Effector CD8-positive, alpha-beta T cell (primary cell): ENCODE results near the gene FAM124A.

Experiments used
- DNase-seq: peaks from one replicate; lab custom pipeline; 2025; lab: John Stamatoyannopoulos, UW

Gene FAM124A

DNA sequence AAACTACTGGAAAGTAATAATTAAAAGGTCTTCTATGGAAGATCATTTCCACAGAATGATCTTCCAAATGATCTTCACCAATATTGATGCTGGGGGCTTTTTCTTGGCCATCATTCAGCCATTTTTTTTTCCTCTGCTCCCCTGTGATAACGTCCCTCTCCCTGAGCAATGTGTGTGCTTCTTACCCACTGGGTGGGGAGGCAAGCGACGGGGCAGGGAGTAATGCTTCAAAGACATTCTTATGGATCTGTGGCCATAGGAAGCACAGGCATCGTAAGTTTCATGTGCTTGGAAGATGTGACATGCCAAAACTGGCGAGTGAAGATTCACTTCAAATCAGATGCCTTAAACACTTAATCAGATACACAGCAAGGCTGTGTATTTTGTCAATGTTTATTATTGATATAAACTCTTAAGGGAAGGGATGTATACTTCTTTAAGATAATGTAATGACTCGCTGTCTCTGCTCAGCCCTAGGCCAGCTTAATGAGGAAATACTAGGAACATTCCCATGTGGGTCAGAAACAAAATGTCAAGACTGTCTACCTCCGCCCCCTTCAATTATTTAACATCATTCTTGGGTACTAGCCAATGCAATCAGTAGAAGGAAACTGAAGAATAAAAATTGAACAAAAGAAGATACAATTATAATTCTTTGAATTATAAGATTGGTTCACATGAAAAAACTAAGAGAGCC lies 83.2 kb downstream of the FAM124A start:
- DNase-seq, result no peak

DNA sequence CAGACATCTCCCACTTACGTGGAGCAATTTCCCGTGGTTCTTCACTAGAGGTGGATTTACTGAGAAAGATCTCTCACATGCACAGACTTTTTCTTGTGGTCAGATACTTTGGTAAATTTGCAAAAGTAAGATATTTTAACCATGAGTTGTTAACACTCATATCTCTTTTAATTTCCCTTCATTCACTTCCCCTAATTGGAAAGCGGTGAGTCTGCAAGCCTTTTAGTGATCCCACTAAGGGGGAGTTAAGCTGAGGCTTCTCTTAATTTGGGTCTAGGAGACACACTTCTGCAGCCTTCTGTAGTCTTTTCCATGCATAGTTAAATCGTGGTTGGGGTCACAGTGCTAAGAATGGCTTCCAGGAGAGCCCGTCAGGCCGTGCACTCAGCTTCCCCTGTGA lies 86.6 kb downstream of the FAM124A start:
- no peak for DNase-seq

DNA sequence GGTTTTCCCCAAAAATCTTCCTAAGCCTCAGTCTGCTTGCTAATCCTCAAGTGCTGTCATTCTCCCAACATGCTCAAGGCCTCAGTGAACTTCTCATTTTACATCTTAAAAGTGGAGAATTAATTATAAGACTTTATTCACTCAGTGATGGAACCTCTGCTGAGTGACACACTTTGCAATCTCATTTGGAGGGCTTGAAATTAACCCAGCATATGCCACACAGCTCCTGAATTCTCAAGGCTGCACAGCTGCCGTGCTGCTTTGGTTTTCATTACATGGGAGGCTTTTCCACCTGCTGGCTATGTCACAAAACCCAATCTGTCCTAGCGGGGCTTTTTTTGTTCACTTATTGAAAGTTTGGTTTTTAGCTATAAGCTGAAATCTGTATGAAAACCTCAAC lies 89.0 kb downstream of the FAM124A start:
- no peak for DNase-seq

DNA sequence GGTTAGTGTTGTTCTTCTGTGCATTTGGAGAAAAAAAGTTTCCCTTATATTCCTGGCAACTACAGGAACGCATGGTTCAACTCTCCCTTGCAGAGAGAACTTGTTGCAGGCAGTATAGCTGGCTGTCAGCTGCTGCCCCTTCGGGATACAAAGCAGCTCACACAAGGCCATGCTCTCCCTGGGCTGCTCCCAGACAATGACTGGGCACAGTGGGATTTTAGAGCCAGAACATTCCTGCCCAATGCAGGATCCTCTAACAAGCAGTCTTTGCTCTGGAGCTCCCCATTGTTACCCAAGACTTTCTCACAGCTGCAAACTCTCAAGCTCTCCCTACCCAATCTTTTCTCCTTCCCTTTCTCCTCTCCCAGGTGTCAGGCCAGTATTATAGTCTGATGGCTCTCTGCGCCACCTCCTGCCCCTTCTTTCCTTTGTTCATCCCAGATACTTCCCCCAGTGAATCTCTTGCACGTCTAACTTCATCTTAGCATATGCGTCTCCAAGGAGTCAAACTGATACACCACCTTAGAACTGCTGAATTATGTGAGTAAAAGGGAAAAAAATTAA lies 89.8 kb downstream of the FAM124A start:
- DNase-seq, result no peak

DNA sequence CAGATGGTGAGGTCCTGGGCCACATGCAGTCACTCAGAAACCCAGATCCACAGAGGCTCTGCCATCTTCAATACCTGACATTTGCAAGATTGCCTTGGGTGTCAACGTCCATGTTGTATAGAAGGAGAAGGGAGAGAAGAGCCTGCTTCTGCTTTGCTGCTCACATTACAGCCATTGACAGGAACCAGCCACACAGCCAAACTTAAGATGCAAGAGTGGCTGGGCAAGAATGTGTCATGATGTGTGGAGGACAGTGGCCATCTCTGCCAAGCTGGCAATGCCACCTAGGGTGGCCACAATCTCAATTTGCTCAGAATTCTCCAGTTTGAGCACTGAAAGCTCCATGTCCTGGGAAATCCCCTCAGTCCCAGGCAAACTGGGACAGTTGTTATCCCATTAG lies 91.4 kb downstream of the FAM124A start:
- no peak for DNase-seq

DNA sequence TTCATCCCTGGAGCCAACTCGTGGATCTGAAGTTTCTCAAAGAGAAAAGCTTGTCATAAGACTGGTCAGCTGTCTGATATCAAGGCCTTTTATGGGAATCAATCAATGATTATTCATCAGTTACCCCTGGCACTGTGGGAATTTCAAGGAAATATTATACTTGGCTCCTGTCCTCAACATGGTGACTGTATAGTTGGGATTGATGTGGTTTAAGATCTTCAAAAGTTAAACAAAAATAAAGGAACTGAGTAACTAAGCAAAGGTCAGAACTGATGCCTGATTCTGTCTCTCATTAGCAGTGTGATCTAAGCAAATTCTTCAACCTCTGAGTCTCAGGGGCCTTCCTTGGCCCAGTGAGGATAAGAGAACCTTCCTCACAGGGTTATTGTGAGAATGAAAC lies 95.1 kb downstream of the FAM124A start:
- DNase-seq, result no peak

DNA sequence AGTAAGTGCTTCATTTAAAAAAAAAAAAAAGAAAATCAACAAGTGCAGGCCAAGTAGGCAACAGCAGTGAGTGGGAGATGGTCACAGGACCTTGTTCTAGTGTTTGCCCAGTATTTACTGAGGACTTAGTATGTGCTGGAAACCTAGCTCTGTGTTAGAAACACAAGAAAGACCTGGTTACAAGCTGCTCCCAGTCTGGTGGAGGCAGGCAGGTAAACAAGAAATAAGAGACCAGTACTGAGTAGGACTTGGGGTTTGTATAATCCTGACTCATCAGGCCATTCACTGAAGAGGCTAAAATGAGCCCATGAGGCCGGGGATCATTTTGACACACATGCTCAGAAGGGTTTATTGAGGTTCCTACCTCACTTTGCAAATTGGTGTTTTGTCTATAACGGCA lies 95.8 kb downstream of the FAM124A start:
- no peak for DNase-seq

DNA sequence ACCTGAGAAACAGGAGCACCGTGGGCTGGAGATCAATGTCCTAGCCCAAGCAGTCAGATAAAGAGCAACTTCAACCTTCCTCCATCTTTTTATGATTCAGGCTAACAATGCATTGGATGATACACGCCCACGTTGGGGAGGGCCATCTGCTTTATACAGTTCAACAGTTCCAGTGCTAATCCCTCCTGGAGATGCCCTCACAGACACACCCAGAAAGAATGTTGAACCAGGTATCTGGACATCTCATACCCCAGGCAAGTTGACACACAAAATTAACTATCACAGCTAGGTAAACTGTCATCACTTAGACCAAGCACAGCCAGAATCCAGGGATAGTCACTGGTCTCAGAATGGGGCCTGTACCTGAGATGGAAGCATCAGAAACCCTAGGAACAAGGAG lies 96.7 kb downstream of the FAM124A start:
- DNase-seq, result no peak

DNA sequence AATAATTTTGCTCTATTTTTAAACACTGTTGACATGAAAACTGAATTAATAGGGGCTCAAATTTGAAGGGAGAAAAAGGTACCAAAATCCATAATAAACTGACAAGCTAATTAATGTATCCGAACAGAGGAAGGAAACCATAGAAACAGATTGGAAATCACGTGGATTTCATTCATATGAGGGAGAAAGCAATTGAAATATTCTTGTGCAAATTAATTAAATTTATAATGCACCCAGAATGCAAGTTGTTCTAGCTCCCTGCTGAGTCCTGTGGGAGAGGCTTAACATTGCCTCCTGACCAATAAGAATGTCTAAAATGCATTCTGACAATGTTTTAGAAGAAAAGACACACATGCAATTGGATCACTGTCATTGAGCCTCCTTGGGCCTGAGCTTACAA lies 99.6 kb downstream of the FAM124A start:
- DNase-seq, result no peak

DNA sequence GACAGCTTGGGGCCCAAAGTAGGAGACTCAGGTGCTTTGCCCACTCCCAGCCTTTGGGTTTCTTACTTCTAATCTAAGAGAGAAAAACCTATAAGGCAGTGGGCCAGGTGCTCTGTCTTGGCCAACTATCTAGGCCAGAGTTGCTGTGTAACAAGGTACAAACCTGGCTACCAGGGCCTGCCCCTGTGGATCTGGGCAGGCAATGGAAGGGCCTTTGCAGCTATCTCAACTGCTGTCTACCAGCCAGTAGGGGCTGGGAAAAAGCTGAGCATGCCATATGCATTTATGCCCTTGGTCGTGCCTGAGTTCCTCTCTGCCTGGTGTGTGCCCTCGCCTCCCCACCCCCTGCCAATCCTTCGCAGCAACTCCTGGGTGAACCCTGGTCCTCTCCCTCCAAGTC lies 100.6 kb downstream of the FAM124A start:
- DNase-seq, result no peak

DNA sequence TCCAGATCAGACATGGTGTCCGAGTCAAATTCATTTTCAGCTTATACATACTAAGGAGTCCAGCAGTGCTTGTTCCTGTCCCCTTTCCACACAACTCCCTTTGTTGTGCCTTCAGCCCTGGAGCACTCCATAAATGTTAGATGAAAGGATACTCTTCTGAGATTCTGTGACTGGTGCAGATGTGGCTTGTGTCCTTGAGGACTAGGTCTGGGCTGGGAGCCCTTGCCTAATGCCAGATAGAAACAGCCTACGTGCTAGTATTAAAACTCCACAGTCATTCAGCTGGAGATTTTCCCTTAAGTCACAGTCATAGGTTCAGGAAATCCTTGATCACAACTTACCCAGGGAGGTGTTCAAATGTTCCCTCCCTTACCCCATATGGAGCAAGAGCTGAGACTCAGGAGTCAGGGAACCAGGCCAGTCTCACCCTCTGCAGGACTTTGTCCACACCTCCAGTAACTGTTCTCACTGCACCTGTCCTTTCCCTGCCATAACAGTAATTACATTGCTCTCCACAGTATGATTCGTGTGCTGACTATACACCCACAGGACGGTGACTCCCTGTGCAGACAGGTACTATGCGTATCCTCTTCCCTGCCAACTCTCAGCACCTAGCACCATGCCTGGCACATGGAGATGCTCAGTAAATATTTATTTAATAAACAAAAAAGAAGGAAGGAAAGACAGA lies 101.8 kb downstream of the FAM124A start:
- DNase-seq, result no peak

DNA sequence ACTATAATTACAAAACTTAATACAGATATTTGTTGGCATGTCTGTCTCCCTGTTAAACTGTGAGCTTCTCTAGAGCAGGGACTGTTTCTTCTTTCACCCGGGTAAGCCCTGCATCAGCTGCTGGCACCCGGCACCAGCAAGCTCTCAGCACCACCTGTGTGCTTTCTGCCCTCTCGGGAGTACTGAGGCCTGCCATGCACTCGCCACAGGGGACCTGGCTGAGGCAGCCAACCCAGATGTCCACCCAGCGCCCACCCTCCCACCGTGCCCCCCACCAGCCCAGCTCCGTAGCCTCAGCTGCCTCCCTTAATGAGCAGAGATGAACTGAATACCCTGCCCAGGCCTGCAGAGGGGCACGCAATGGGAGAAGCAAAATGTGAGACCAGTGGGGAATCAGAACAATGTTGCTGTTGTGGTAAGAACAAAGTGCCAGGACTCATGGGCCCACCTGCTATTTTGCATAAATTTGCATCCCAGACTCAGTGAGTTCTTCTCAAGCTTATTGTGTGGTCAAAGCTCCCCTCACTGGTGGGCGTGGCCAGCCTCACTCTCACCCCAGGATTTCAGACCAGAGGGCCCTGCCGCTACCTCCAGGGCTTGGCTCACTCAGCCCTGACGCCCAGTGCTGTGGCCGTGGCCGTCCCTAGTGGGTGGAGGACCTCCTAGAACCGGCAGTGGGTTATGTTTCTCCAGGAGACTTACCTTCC lies 102.7 kb downstream of the FAM124A start:
- no peak for DNase-seq

DNA sequence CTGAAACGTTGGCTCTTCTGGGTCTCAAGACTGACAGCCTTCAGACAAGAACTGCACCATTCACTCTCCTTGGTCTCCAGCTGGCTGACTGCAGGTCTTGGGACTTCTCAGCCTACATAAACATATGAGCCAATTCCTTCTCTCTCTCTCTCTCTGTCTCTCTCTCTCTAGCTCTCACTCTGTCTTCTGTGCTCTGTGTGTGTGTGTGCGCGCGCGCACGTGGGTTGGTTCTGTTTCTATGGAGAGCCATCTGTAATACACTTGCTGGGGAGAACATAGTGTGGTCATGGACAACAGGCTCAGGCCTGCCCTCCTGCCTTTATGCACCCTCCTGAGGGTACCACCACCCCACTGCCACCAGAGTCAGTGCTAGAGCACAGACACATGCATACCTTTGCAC lies 103.6 kb downstream of the FAM124A start:
- DNase-seq, result no peak

DNA sequence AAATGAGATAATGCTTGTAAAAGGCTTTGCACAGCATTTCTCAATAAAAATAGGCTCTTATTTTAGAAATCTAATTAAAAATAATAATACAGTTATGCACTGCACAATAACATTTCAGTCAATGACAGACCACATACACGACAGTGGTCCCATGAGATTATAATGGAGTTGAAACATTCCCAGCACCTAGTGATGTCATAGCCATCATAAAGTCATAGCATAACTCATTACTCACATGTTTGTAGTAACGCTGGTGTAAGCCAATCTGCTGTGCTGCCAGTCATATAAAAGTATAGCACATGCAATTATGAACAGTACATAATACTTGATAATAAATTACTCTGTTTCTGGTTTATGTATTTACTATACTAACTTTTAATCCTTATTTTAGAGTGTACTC lies 104.6 kb downstream of the FAM124A start:
- DNase-seq, result no peak

DNA sequence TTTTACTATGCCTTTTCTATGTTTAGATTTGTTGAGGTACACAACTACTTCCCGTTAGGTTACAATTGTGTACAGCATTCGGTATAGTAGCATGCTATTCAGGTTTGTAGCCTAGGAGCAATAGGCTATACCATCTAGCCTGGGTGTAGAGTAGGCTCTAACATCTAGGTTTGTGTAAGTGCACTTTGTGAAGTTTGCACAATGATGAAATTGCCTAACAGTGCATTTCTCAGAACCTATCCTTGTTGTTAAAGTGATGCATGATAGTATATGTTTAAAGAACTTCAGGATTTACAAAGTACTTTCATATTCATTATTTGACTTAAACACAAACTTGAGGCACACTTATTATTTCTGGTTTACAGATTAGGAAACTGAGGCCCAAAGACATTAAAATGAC lies 105.8 kb downstream of the FAM124A start:
- no peak for DNase-seq

DNA sequence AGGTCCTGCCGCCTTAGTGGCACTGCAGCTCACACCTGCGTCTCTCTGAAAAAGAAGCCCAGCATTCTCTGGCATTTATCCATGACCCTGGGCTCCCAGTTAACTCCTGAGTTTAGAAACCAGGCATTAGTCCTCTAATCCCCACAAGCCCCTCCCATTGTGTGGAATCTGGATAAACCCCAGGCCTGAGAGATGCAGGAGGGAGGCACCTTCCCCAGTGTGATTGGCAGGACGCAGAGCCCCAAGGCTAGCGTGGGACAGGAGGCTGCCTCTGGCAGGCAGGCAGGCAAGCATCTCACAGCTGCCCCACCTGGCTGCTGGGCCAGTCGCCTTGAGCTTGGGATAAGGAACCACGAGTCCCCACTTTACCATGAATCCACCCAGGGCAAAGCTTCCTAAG lies 106.3 kb downstream of the FAM124A start:
- no peak for DNase-seq

DNA sequence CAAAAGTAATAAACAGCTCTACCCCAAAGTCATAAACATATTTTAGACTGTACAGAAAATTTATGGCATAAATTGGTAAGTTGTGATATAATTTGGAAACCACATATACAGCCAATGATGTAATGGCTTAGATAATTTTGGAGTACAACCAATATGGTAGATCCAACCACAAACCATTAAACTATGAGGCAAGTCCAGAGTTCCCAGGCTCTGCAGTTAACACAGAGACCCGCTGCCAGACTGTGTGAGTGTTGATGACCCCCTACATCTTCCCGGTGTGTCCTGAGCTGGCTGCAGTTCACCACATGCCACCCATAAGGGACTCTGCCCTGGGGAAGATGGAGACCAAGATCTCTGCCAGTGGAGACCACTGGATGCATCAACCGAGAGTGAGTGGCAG lies 107.4 kb downstream of the FAM124A start:
- DNase-seq, result no peak

DNA sequence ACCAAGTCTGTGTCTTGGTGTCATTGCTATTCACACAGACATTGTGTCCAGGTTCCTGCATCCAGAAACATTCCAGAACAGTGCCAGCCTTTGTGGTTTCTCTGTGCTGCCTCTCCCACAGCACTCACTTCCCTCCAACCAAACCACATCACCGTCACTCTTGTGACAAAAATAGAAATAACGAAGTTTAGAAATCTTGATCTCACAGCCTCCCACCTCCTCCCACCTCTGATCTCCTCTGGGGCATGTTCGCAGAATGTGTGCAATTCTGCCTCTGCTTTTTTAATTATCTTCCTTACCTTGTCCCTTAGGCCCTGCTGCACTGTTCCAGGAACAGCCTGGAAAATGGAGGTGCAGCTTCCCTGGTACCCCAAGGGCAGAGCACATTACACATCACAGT lies 108.6 kb downstream of the FAM124A start:
- no peak for DNase-seq

DNA sequence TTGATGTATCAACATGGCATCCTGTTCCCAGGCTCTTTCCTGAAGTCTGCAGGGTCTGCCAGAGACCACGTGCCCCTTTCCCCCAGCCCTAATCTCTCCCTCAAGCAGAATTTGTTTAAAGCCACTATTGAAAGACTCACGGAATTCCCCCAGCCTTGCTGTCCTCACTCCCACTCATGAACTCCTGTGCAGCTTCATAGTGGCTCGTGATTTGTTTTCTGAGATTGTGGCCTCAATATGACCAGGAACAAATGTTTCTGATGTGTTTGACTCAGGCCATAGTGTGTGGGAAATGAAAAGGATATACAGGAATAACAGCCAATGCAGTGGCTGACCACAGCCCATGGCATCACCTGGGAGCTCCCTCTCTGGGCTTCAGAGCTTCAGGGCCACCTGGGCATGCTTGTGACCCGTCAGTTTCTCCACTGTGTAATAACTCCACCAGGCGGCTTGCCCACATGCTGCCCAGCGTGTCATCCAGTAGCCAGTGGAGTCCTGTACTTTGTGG lies 109.2 kb downstream of the FAM124A start:
- no peak for DNase-seq

DNA sequence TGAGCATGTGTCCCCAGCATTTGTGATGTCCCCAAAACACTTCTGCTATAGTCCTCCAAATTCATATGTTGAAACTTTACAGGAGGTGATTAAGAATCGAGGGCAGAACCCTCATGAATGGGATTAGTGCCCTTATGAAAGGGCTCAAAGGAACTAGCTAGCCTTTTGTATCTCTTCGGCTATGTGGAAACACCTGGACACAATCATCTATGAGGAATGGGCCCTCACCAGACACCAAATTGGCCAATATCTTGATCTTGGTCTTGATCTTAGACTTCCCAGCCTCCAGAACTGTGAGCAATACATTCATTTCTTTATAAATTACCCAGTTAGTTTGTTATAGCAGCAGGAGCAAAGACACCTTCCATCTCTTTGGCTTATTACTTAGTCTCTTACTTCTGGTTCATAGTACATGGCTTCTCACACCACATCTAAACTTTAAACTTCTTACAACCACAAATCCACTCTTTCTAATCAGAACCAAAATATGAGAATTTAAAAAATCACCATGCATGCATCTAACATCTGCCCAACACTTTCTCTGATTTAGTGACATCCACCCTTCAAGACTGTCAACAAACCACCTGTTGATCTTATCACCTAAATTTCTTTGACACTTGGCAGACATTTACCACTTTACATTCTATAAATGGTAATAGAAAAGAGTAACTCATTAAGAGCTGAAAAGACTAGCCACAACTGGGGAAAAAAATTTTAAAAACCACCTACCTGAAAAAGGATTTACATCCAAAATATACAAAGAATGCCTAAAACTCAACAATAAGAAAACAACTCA lies 110.6 kb downstream of the FAM124A start:
- DNase-seq, result no peak

DNA sequence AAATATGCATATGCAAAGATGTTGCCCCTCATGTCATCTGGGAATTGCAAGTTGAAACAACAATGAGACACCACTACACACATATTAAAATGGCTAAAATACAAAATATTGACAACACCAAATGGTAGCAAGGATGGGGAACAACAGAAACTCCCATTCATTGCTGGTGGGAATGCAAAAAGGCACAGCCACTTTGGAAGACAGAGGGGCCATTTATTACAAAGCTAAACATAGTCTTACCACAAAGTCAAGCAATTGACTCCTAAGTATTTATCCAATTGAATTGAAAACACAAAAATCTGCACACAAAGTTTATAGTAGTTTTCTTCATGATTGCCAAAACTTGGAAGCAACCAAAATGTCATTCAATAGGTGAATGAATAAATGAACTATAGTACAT lies 111.2 kb downstream of the FAM124A start:
- no peak for DNase-seq

DNA sequence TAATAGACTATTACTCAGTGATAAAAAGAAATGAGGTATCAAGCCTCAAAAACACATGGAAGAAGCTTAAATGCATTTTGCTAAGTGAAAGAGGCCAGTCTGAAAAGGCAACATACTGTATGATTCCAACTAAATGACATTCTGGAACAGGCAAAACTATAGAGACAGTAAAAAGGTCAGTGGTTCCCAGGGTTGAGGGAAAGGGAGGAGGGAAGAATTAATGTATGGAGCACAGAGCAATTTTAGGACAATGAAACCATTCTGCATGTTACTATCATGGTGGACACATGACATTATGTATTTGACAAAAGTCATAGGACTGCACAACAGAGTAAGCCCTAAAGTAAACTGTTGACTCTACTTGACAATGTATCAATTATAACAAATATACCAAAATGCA lies 111.6 kb downstream of the FAM124A start:
- DNase-seq, result no peak
